Duodenal mucosa (tissue), 2 donors: ENCODE measurements around the gene COL4A4.

ENCODE experiments used
- H3K27ac ChIP-seq: one replicate; pipeline ENCODE4 v1.7.0; 2013; ENCODE audit warnings: low read depth, low read length
- H3K27me3 ChIP-seq, 2 donors: one replicate each; pipeline ENCODE4 v1.7.0; 2013; ENCODE audit warnings: low read length in 2 of 2, control low read depth in 1 of 2; ENCODE audit not compliant: insufficient read depth in 2 of 2, control insufficient read depth in 1 of 2
- H3K36me3 ChIP-seq, 2 donors: one replicate each; pipeline ENCODE4 v1.7.0; 2013; ENCODE audit warnings: low read length in 2 of 2, control low read depth in 1 of 2; ENCODE audit not compliant: insufficient read depth in 2 of 2, control insufficient read depth in 1 of 2
- H3K4me1 ChIP-seq, 2 donors: one replicate each; pipeline ENCODE4 v1.7.0; 2013; ENCODE audit warnings: low read length in 2 of 2, control low read depth in 1 of 2; ENCODE audit not compliant: insufficient read depth in 2 of 2, control insufficient read depth in 1 of 2
- H3K4me3 ChIP-seq, 2 donors: one replicate each; pipeline ENCODE4 v1.7.0; 2013; ENCODE audit warnings: low read length in 2 of 2, low read depth in 1 of 2
- H3K9ac ChIP-seq, 2 donors: one replicate each; pipeline ENCODE4 v1.7.0; 2013; ENCODE audit warnings: low read length in 2 of 2, low read depth in 1 of 2
- H3K9me3 ChIP-seq, 2 donors: one replicate each; pipeline ENCODE4 v1.7.0; 2013; ENCODE audit warnings: low read length in 2 of 2, control low read depth in 1 of 2; ENCODE audit not compliant: control insufficient read depth in 1 of 2

The COL4A4 gene

GRCh38 chr2:227163998-227164762, at the start of gene COL4A4, which contains the start of gene COL4A3:
TSS of gene COL4A4 (minus strand) at chr2:227164205. CDS start at chr2:227147483, 16,722 bp downstream.
TSS of gene COL4A3 (plus strand) at chr2:227164624. CDS start at chr2:227164727, 103 bp downstream.
- Histone ChIP-seq H3K4me1 (peaks cover 5 to 9% of the 10 kb centered on the region in 2 donors), H3K27me3 (peaks cover 25 to 47% of the 10 kb centered on the region in 2 donors), H3K4me3 (peak within 1 kb of the TSS; percentile 58 to 66), H3K9ac (no peak within 1 kb of the TSS), H3K36me3 (no peaks in the 10 kb centered on the region), H3K9me3 (no peaks in the 10 kb centered on the region), H3K27ac (peak within 1 kb of the TSS; percentile 14)

GRCh38 chr2:227207573-227207972, 43.6 kb upstream of the COL4A4 start:
- Histone ChIP-seq H3K9me3 (no peaks in the 10 kb centered on the region), H3K27ac (no peak overlapping the region), H3K27me3 (no peaks in the 10 kb centered on the region), H3K4me3 (no peak overlapping the region), H3K9ac (no peak overlapping the region), H3K4me1 (no peaks in the 10 kb centered on the region), H3K36me3 (no peaks in the 10 kb centered on the region)

- no peaks in the 10 kb centered on the region for H3K4me1 ChIP-seq
- H3K9ac ChIP-seq = no peak overlapping the region
- H3K36me3 ChIP-seq = no peaks in the 10 kb centered on the region
- no peak overlapping the region for H3K4me3 ChIP-seq
- no peaks in the 10 kb centered on the region for H3K9me3 ChIP-seq
- H3K27ac ChIP-seq = no peak overlapping the region
- H3K27me3 ChIP-seq = no peaks in the 10 kb centered on the region
Measured at GRCh38 chr2:227206406-227206805, 42.4 kb upstream of the COL4A4 start.

GRCh38 chr2:227205701-227206100, 41.7 kb upstream of the COL4A4 start:
- Histone ChIP-seq H3K9me3 (no peaks in the 10 kb centered on the region), H3K27ac (no peak overlapping the region), H3K4me1 (no peaks in the 10 kb centered on the region), H3K27me3 (no peaks in the 10 kb centered on the region), H3K9ac (no peak overlapping the region), H3K4me3 (no peak overlapping the region), H3K36me3 (no peaks in the 10 kb centered on the region)

- Histone ChIP-seq H3K4me1 (no peaks in the 10 kb centered on the region), H3K9me3 (no peaks in the 10 kb centered on the region), H3K9ac (no peak overlapping the region), H3K27ac (no peak overlapping the region), H3K36me3 (no peaks in the 10 kb centered on the region), H3K4me3 (no peak overlapping the region), H3K27me3 (no peaks in the 10 kb centered on the region)
Measured at GRCh38 chr2:227204452-227204851, 40.4 kb upstream of the COL4A4 start.

- Histone ChIP-seq H3K4me3 (no peak overlapping the region), H3K4me1 (no peaks in the 10 kb centered on the region), H3K9me3 (no peaks in the 10 kb centered on the region)
Measured at GRCh38 chr2:227201771-227202170, 37.8 kb upstream of the COL4A4 start.

GRCh38 chr2:227198866-227199265, 34.9 kb upstream of the COL4A4 start:
- H3K4me3 ChIP-seq = no peak overlapping the region

More at GRCh38 chr2:227201771-227202170, 37.8 kb upstream of the COL4A4 start:
- no peak overlapping the region for H3K27ac ChIP-seq
- H3K27me3 ChIP-seq = no peaks in the 10 kb centered on the region
- H3K36me3 ChIP-seq = no peaks in the 10 kb centered on the region
- no peak overlapping the region for H3K9ac ChIP-seq

GRCh38 chr2:227194219-227194618, 30.2 kb upstream of the COL4A4 start:
- Histone ChIP-seq H3K4me3 (no peak overlapping the region), H3K36me3 (no peaks in the 10 kb centered on the region), H3K27me3 (no peaks in the 10 kb centered on the region), H3K9ac (no peak overlapping the region), H3K4me1 (no peaks in the 10 kb centered on the region), H3K27ac (no peak overlapping the region), H3K9me3 (no peaks in the 10 kb centered on the region)

More at GRCh38 chr2:227198866-227199265, 34.9 kb upstream of the COL4A4 start:
- Histone ChIP-seq H3K36me3 (no peaks in the 10 kb centered on the region), H3K27ac (no peak overlapping the region), H3K4me1 (no peaks in the 10 kb centered on the region), H3K9ac (no peak overlapping the region), H3K27me3 (no peaks in the 10 kb centered on the region), H3K9me3 (no peaks in the 10 kb centered on the region)

GRCh38 chr2:227192491-227192890, 28.5 kb upstream of the COL4A4 start:
- Histone ChIP-seq H3K27ac (no peak overlapping the region), H3K4me3 (no peak overlapping the region), H3K4me1 (no peaks in the 10 kb centered on the region), H3K36me3 (no peaks in the 10 kb centered on the region), H3K9ac (no peak overlapping the region), H3K27me3 (no peaks in the 10 kb centered on the region), H3K9me3 (no peaks in the 10 kb centered on the region)

GRCh38 chr2:227191367-227191766, 27.4 kb upstream of the COL4A4 start:
- no peaks in the 10 kb centered on the region for H3K36me3 ChIP-seq
- H3K27ac ChIP-seq = no peak overlapping the region
- no peak overlapping the region for H3K4me3 ChIP-seq
- H3K9ac ChIP-seq = no peak overlapping the region
- no peaks in the 10 kb centered on the region for H3K9me3 ChIP-seq
- H3K27me3 ChIP-seq = no peaks in the 10 kb centered on the region
- no peaks in the 10 kb centered on the region for H3K4me1 ChIP-seq
